Measurements from ENCODE around the gene DAZ3.
"Not testable (repeated sequence)": the region's sequence is repeated elsewhere in the genome, so short reads cannot be mapped to it uniquely, and the experiment has no call there.

The DAZ3 gene

GRCh38 chrY:24813293-24813692 is at the start of gene DAZ3:
Gene DAZ3, minus strand, starts transcription at chrY:24813393. Its CDS starts 208 bp downstream, at chrY:24813185.
- not testable (repeated sequence) for DNase-seq

- not testable (repeated sequence) for DNase-seq
Measured at GRCh38 chrY:24833619-24834018, 20.4 kb upstream of the DAZ3 start, which contains the start of gene DAZ4. Gene DAZ4, plus strand, starts transcription at chrY:24833919. Its CDS starts 208 bp downstream, at chrY:24834127.

GRCh38 chrY:24825069-24825468 is 11.9 kb upstream of the DAZ3 start:
- DNase-seq = not testable (repeated sequence)

GRCh38 chrY:24824184-24824879 is 11.1 kb upstream of the DAZ3 start:
- not testable (repeated sequence) for DNase-seq

GRCh38 chrY:24821836-24822235 is 8.6 kb upstream of the DAZ3 start:
- DNase-seq = not testable (repeated sequence)
